Epithelial cell of esophagus (primary cell): ENCODE measurements around the gene DNAJB6.

Experiments
- DNase-seq: peaks from one replicate; pipeline ENCODE4 v3.0.0; 2010; ENCODE audit warnings: low read depth
- H3K4me3 ChIP-seq: 2 replicates; pipeline ENCODE4 v1.5.1; 2011; ENCODE audit warnings: mild to moderate bottlenecking, low read length, control low read depth
- TF ChIP-seq, protein P1 (sequence below): IDR thresholded peaks from 2 replicates; pipeline ENCODE4 v1.5.1; 2011; ENCODE audit warnings: low read depth, mild to moderate bottlenecking, low read length, control low read depth, inconsistent platforms; ENCODE audit not compliant: insufficient read depth; ENCODE audit errors: missing control alignments

Gene DNAJB6

DNA sequence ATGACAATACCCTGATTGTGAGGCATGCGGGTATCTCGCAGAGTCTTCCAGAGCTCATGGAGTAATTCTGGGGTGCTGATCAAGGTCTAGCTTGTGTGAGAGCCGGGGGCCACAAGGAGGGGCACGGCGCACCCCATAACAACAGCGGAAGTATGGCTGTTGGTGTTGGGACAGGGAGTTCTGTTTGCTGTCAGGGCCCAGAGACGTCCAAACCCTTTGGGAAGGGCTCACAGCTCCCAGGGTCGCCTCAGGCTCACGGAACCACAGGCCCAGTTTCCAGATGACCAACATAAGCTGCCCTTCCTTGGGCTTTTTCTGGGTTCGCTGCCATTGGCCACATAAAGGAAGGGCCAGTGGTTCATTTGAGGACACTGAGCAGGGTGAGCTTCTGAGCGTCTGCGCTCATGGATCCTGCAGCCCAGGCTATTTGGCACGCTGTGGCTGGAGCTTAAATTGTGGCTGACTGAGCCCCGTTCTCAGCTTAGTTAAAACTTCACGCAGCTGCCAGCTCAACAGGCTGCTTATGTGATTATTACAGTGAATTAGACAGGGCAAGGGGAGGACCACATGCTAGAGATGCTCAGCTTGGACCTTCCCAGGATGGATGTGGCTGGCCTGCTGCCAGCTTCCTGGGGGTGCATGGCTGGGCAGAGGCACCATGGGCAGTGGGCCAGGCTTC lies 92.3 kb downstream of the DNAJB6 start:
- TF ChIP-seq, protein P1, sequence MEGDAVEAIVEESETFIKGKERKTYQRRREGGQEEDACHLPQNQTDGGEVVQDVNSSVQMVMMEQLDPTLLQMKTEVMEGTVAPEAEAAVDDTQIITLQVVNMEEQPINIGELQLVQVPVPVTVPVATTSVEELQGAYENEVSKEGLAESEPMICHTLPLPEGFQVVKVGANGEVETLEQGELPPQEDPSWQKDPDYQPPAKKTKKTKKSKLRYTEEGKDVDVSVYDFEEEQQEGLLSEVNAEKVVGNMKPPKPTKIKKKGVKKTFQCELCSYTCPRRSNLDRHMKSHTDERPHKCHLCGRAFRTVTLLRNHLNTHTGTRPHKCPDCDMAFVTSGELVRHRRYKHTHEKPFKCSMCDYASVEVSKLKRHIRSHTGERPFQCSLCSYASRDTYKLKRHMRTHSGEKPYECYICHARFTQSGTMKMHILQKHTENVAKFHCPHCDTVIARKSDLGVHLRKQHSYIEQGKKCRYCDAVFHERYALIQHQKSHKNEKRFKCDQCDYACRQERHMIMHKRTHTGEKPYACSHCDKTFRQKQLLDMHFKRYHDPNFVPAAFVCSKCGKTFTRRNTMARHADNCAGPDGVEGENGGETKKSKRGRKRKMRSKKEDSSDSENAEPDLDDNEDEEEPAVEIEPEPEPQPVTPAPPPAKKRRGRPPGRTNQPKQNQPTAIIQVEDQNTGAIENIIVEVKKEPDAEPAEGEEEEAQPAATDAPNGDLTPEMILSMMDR, result no peak
- no peak for DNase-seq
- H3K4me3 ChIP-seq, result no peak overlapping the region

DNA sequence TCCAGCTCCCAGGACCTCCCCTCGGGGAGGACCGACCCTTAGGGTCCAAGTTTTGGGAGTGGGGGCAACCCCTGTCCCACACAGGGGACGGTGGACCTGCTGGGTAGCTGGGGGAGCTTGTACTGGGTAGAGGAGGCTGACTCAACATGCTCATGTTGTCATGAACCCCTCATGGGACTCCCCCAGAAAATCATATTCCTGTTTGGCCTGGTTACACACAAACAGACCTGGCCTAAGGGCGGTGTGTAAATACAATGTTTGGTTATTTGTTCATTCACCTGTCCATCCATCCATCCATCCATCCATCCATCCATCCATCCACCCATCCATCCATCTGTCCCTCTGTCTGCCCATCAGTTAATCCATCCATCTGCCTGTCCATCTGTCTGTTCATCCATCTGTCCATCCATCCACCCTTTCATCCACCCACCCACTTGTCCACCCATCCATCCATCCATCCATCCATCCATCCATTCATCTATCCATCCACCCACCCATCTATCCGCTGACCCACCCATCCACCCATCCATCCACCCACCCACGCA lies 92.9 kb downstream of the DNAJB6 start:
- no peak overlapping the region for H3K4me3 ChIP-seq
- TF ChIP-seq, protein P1, result no peak
- no peak for DNase-seq

GRCh38 chr7:157430721-157431120 lies 93.9 kb downstream of the DNAJB6 start:
- H3K4me3 ChIP-seq, result no peak overlapping the region
- TF ChIP-seq, protein P1, result no peak
- DNase-seq, result no peak

- DNase-seq, result no peak
- no peak overlapping the region for H3K4me3 ChIP-seq
- TF ChIP-seq, protein P1, result no peak
Observed at GRCh38 chr7:157431173-157431950, 94.6 kb downstream of the DNAJB6 start.

- TF ChIP-seq, protein P1, result no peak
- H3K4me3 ChIP-seq, result no peak overlapping the region
Observed at GRCh38 chr7:157431951-157432540, 95.2 kb downstream of the DNAJB6 start.

DNA sequence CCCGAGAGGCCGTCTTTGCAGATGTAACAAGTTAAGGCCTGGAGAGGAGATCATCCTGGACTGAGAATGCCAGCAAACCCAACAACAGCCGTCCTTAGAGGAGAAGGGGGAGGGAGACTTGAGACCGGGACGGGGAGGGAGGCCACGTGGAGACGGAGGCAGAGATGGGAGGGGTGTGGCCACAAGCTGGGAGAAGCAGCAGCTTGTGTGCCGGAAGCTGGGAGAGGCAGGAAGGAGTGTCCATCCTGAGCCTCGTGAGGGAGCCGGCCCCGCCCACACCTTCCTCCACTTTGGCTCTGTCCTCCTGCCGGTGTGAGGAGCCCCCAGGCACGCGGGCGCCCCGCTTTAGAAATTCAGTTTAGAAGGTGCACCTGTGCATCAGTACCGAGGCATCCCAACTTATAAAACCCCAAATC lies 95.7 kb downstream of the DNAJB6 start:
- TF ChIP-seq, protein P1, result no peak
- peak overlapping the region; percentile 1 for H3K4me3 ChIP-seq
- DNase-seq, result peak; percentile 65

More at GRCh38 chr7:157431951-157432540, 95.2 kb downstream of the DNAJB6 start:
- no peak for DNase-seq
